SHP77 treated with DMSO at 0.1 percent for 48 hours (cell line): ENCODE results near the gene TRAP1.
A peak's percentile ranks its signal among the peaks of the same experiment; 100 is the strongest.

Source experiments
- DNase-seq: peaks from one replicate; lab custom pipeline; 2025; lab: John Stamatoyannopoulos, UW

Gene TRAP1

DNA sequence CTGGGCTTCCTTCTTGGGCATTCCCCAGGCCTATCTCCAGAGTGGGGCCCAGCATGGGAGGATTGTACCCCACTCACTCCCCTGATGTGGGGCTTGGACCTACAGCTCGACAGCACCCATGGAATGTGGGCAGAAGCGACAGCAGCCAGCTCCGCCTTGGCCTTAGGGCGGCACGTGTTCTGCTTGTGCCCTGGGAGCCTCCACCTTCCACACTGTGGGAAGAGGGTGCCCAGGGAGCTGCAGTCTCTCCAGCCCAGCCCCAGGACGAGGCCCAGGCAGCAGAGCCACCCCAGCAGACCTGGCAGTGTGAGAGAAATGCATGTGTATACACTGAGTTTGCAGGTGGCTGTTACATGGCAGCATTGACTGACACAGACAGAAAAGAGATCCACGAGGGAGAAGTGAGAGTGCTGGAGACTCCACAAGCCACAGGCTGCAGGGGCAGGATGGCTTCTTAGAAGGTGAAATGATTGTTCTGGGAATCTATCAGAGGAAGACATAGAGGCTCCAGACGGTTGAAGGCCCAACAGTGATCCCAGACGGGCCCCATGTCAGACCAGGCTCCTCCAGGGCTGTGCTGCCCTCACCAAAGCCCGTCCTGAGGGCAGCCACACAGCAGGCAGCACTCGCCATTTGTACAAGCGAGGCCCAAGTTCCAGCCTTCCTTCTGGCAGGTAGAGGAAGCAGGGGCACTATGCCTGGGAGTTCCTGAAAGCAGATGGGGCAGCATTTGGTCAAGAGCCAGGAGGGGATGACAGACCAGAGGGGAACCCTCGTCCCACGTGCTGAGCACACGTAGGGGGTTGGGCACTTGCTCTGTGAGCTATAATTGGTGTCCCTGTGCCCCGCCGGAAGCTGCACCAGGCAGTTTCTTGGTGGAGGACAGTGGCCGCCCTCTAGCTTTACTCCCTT is 65.6 kb downstream of the TRAP1 start:
- no peak for DNase-seq

DNA sequence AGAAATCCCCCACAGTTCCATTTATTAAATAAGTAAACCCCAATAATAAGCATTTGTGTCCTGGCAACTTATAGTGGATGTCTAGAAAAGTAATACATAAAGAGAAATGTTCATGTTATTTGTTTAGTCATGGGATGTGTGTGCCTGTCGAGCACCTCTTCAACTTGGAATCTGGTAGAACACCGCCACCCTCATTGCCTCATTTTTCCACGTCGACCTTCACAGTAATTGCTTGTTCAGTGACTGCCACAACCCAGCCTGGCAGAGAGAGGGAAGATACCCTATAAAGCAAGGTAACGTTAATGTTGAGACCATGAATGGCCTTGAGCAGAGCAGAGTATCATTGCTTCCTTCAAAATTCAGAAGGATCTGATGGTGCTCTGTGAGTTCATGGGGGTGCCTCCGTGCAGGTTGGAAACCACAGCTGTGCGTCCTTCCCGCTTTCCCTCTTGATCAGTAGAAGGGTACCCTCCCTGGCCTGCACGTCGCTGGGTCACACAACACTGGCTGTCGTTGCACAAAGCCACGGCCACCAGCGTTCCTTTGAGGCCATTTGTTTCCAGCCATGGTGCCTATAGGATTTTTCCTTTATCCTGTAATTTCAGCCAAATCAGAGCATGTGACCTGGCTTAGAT is 66.6 kb downstream of the TRAP1 start:
- no peak for DNase-seq

DNA sequence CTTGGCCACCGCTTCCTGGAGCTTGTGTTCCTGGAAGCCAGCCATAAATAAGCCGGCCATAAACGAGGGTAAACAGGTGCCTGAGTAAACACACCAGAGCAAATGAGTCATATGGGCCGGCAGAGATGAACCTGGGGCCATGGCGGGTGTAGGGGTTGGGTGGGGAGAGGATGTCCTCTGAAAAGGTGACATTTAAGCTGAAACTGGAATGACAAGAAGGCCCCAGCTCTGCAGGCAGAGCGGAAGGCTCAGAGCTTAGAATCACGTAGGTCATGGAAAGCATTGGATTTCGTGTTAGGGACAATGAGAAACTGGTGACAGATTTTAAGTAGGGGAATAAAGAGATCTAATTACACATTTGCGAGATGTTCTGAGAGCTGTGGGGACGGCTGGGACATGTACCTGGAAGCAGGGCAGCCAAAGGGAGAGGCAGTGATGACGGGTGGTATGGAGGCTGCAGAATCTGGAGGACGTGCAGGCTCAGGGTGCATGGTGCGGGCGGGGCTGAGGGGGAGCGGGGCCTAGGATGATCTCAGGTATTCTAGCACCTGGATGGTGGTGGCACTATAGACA is 70.9 kb downstream of the TRAP1 start:
- peak; percentile 68 for DNase-seq

DNA sequence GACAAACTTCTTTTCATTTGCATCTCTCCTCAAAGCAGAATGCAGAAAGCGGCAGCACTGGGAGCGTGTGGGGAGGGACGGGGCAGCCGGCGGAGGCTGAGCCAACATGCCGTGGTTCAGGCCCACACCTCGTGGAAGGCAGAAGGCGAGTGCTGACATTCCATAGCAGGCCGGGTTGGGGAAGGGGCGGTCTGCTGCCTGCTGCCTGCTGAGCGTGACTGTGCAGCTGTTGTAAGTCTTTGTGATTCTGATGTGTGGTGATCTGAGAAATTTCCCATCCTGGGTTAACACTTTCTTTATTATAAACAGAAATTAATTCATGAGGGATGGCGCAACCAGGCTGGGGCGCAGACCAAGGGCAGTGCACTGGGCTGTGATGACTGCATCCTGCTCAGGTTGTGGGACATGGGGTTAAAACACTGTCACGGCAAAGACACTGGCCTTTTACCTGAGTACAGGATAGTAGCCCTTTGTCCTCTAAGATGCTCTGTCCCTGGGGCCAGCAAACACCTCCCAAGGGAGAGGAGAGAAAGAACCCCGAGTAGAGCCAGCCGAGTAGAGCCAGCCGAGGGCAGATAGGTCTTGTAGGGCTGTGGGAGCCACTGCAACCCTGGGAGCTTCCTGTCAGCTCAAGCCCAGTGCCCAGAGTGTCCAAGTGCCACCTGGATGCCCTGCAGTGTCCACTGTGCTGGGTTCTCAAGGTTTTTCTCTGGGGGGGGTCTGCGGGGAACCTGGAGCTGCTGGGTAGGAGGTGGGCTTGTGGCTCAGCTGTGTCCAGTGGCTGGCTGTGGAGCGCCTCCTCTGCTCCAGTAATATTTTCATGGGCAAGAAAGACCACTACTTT is 71.6 kb downstream of the TRAP1 start:
- DNase-seq = peak; percentile 68

DNA sequence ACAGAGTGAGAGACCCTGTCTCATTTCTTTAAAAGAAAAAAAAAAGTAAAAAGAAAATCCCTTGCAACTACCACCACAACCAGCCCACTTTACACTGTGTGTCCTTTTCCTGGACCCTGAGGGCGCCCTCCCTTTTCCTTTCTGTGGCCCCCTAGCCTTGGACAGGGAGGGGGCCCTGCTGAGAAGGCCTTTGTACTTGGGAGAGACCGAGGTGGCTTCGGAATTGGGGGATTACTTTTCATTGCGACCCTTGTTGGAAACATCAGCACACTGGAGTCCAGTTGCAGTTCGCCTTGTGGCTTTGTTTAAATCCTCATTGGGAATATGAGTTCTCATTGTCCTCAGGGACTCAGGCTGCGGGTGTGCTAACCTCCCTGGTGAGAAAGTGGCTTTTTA is 72.2 kb downstream of the TRAP1 start:
- DNase-seq = no peak

DNA sequence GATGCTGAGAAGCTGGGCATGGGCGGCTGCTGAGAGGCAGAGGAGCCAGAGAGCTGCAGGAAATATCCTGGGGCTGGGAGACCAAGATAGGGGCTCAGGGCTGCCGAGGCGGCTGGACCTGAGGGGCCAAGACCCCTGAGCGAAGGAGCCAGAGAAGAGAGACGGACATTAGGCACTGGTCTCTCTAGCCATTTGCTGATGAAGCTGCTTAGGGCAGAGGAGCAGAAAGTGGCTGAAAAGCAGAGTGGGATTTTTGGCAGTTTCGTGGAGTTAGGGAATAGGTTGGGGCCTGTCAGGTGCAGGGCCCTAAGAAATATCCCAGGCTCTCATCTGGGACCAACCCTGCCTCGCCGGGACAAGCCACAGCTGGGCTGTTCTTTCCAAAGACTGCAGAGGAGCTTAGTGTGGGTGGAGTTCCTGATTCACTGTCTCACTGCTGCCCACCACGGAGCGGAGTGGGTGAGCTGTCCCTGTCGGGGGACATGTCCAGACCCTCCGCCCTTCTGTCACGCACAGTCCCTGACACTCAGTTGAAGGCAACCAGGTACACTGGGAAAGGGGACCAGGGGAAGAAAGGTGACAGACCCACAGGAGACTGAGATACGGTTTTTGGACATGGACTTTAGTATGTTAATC is 74.1 kb downstream of the TRAP1 start:
- DNase-seq = no peak

DNA sequence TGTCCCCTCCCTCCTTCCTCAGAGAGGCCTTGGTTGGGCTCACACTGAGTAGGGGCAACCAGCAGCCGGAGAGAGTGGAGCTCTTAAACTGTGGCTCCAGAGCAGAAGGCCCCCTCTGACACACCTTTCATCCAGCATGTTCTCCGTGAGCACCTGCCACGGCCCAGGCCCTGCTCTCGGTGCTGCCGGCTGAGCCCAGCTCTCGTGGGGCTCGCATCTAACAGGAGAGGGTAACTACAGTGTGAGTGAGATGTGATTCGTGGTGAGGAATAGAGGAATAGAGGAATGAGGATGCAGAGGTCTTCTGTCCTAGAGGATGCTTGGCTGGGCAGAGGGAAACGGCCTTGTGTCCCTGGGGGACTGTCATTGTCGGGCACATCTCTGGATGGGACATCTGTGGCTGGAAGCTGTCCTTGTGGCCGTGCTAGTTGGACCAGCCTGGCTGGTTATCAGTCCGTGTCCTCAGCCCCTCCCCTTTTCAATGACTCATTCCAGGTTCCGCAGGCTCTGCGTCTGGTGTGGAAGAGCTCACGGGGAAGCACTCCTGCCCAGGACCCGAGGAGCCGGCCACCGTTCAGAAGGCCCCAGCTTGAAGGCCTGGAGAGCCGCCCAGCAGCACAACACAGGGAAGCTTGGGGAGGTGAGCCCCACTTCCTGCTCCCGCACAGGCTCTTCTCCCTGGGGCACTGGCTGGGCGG is 74.8 kb downstream of the TRAP1 start:
- DNase-seq = no peak

DNA sequence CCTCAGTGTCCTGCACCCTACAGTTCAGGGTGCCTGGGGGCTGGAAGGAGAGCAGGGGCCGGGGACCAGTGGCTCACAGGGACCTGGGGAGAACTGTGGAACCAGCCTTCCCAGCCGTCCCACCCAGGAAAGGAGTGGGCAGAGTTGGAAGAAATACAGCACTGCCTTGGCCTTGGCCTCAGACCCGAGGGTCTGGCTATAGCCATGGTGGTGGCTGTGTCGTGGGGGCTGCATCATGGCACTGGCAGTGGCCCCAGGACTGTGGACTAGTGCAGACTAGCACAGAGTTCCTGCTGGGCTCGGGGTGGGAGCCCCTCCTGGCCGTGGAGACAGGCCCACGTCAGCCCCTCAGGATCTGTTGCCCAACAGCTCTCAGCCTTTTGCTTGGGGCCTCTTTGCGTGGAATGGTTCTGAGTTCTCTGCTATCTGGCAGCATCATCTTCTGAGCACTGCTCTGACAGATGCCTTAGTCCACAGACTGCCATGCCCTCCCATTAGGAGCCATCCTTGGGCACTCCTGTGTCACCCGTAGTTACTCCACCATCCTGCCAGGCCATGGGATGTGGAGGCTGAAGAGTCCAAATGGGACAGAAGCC is 75.4 kb downstream of the TRAP1 start:
- DNase-seq = no peak

DNA sequence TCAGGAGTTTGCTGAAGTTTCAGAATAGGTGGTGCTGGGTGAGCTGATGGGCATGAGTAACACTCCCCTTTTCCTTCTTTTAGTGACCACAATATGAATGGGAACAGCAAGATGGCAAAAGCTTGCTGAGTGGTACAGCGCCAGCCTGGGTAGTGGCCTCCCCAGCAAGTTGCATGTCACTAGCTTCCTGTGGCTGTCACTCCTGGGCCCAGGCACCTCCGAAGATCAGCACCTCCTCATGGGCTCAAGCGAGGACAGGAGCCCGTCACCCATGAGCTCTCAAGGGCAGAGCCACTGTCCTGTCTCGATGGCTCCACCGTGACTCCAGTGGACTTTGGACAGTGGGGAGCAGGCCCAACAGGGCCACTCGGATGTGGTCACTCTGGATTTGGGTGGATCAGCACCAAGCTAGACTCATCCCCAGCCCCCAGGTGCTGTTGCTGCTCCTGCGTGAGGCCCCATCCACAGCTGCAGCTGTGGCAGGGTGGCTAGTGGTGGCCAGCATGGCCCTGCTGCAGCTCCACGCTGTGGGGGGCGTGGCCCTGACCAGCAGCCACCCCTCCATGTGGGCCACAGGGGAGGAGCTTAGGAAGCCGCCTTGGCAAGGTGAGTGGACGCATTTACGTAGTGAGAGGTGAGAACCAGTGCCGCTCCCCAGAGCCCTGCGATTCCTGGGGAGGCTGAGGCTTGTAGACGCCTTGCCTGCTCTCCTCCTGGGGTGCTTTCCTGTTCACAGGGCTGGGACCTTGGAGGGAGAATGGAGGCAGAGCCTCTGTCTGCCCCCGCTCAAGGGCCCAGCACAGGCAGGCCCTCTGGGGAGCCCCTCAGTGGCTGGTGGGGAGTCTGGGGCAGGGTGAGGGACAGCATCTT is 76.5 kb downstream of the TRAP1 start:
- no peak for DNase-seq

DNA sequence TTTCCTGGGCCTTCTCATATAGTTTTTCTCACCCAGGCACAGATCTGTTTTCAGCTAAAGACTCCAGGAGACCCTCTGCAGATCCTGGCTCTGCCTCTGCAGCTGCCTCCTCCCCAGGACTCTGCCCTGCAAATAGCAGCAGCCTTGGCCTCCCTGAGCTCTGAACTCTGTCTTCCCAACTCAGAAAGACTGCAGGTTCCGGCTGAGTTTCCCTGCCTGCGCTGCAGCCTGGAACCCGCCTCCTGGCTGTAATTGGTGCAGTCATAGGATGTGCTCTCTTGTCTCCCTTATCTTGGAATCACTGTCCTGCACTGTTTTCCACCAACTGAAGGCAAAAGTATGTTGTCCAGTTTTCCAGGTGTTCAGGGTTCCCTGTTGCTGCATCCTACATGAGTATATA is 77.1 kb downstream of the TRAP1 start:
- no peak for DNase-seq

DNA sequence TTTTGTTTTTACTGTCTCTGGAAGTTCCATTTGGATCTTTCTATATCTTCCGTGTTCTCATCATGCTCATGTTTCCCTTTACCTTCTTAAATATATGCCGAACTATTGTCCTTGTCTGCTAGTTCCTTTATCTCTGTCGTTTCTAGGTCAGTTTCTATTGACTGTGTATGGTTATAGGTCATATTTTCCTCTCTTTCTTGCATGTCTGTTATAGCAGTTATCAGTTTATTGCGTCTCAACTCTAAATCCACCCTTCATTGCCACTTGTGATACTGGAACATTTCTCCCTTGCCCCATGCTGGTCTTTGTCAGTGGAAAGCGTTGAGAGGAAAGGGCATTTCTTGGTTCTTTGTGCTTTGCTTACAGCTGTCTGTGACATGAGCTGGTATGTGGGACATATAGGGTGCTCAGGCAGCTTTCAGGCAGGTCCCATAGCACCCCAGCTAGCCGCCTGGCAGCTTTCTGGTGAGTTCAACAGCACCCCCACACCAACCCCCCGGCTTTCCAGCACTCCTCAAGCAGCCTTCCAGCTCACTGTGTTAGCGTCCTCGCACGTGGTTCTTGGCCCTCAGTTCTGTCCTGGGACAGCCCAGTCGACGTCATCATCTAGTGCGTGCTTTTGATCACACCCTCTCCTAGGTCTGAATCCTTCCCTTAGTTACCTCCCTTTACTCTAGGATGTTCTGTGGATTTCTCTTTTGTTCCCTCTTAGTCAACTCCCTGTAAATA is 78.2 kb downstream of the TRAP1 start:
- DNase-seq = no peak

DNA sequence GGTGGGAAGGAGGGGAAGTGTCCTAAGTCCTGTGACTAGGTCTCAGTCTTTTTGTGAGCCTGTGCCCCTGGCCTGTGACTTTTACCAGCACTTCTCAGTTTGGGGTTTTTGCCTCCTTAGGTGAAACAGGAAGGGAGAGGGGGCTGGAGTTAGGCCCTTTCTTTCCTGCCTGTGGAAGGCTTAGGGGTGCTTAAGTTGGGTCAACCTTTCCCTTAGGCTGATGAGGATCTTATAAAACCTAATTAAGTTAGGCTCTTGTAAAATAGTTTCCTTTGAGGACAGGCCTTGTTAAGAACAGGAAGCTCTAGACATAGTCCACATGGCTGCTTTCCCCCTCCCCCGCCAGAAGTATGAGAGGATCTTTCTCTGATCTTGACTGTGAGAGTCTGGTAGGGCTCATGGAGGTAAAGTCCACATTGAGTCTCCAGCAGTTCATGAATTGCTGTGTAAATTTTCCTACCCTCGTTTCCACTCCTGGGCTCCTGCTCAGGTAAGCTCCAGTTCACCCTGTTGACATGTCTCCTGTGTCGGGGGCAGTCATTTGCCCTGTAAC is 79.9 kb downstream of the TRAP1 start:
- no peak for DNase-seq

DNA sequence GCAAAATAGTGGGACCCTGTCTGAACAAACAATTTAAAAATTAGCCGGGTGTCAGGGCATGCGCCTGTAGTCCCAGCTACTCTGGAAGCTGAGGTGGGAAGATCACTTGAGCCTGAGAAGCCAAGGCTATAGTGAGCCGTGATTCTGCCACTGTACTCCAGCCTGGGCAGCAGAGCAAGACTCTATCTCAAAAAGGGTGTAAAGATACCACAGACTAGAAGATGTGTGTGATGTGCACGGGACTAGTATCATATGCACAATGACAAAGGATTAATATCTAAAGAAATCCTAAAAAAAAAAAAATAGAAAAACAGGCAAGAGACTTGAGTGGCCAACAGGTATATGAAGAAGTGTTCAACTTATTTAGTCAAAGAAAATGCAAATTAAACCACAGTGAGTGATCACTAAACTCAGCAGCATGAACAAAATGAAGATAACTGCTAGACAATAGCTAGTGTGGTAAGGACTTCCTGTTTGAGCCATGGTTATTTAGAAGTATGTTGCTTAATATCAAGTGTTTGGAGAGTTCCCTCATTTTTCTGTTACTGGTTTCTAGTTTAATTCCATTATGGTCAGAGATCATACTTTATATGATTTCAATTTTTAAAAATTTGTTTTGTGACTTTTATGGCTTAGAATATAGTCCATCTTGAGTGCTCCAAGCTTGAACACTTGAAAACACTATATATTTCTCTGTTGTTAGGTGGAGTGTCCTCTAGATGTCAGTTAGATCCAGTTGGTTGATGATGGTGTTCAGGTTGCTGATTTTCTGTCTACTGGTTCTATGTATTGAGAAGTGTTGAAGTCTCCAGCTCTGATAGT is 91.2 kb downstream of the TRAP1 start:
- no peak for DNase-seq

DNA sequence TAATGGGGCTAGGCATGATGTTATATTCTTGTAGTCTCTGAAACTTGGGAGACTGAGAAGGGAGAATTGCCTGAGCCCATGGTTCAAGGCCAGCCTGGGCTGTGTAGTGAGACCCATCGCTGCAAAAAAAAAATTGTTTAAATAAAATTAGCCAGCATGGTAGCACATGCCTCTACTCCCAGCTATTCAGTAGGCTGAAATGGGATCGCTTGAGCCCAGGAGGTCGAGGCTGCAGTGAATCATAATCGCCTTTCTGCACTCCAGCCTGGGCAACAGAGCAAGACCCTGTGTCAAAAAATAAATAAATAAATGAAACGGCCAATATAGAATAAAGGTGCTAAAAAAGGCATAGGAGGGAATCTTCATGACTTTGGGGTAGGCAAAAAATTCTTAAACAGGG is 92.0 kb downstream of the TRAP1 start:
- no peak for DNase-seq

DNA sequence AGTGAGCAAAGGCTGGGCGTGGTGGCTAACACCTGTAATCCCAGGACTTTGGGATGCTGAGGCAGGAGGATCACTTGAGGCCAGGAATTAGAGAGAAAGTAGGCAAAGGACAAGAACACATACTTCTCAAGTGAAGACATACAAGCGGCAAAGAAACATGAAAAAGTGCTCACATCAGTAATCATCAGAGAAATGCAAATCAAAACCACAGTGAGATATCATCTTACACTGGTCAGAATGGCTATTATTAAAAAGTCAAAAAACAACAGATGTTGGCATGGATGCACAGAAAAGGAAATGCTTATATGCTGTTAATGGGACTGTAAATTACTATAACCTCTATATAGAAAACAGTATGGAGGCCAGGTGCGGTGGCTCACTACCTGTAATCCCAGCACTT is 93.7 kb downstream of the TRAP1 start:
- DNase-seq = no peak

DNA sequence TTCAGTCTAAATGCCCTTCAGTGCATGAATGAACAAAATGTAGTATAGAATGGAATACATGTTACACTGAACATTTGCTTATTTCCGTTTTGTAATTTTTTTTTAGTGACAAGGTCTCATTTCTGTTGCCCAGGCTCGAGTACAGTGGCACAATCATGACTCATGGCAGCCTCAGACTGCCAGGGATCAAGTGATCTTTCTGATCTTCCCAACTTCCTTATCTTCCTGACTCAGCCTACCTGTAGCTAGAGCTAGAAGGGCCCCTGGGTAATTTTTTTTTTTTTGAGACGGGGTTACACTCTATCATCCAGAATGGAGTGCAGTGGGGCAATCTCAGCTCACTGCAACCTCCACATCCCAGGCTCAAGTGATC is 98.6 kb downstream of the TRAP1 start:
- DNase-seq = no peak

DNA sequence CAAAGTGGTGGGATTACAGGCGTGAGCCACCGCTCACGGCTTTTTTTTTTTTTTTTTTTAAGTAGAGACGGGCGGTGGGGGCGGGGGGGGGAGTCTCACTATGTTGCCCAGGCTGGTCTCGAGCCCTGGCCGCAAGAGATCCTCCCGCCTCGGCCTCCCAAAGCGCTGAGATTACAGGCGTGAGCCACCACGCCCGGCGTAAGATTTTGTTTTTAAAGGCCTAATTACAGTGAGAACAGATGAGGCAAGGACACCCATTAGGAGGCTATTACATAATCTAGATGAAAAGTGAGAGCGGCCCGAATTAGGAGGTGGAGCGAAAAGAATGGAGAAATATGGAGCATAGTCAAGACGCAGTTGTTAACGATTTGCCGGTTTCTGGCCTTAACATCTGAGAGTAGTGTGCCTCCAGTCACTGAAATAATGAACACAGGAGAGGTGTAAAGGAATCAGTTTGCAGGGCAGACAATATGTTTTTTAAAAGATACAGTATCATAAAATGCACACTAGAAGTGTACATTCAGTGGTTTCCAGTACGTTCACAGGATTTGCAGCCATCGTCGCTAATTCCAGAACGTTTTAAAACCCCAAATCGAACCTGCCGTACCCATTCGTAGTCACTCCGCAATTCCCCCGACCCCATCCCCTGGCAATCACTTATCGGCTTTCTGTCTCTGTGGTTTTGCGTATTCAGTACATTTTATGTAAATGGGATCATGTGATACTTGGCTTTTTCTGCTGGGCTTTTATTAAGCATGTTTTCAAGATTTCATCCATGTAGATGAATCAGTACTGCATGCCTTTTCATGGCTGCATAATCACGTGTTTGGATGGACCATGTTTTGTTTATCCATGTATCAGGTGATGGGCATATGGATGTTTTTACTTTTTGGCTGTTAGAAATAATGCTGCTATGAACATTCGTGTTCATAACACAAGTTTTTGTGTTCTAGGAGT is 104.5 kb downstream of the TRAP1 start:
- DNase-seq = no peak
